SK-N-SH treated with all-trans-retinoic acid at 6 μM for 48 hours (cell line): ENCODE results near the gene METTL21A.

Source experiments
- ATAC-seq: fragments of 200-7000 bp; cut with Tn5 transposase; 3 replicates; pipeline ENCODE4 v1.9.1; 2020; ENCODE audit warnings: mild to moderate bottlenecking, moderate library complexity
- ARNTL ChIP-seq: fragments of 450-650 bp; formaldehyde crosslinking; IDR thresholded peaks from 2 replicates; pipeline ENCODE4 v1.5.0; 2020; ENCODE audit warnings: low read depth, mild to moderate bottlenecking, moderate library complexity, borderline replicate concordance
- BACH2 ChIP-seq: fragments of 250-450 bp; sonication (Bioruptor Pico); IDR thresholded peaks from 2 replicates; pipeline ENCODE4 v1.9.0; 2021; ENCODE audit warnings: mild to moderate bottlenecking, borderline replicate concordance
- CREB5 ChIP-seq: fragments of 250-450 bp; sonication (Bioruptor Pico); IDR thresholded peaks from 2 replicates; pipeline ENCODE4 v1.5.1; 2020; ENCODE audit warnings: low read depth, mild to moderate bottlenecking, moderate library complexity
- CSDC2 ChIP-seq: fragments of 250-450 bp; sonication (Bioruptor Pico); IDR thresholded peaks from 2 replicates; pipeline ENCODE4 v1.5.0; 2020; ENCODE audit warnings: mild to moderate bottlenecking, moderate library complexity
- CSRNP3 ChIP-seq: fragments of 250-450 bp; sonication (Bioruptor Pico); IDR thresholded peaks from 2 replicates; pipeline ENCODE4 v1.5.1; 2021; ENCODE audit warnings: mild to moderate bottlenecking, moderate library complexity
- ESRRG ChIP-seq: fragments of 250-450 bp; sonication (Bioruptor Pico); IDR thresholded peaks from 2 replicates; pipeline ENCODE4 v1.6.1; 2021; ENCODE audit warnings: mild to moderate bottlenecking
- GLIS3 ChIP-seq: fragments of 250-450 bp; sonication (Bioruptor Pico); IDR thresholded peaks from 2 replicates; pipeline ENCODE4 v1.5.0; 2020; ENCODE audit warnings: mild to moderate bottlenecking, moderate library complexity
- ISL1 ChIP-seq: fragments of 250-450 bp; sonication (Bioruptor Pico); IDR thresholded peaks from 2 replicates; pipeline ENCODE4 v2.1.2; 2022; ENCODE audit warnings: mild to moderate bottlenecking, moderate library complexity
- OSR1 ChIP-seq: fragments of 250-450 bp; sonication (Bioruptor Pico); IDR thresholded peaks from 2 replicates; pipeline ENCODE4 v1.8.0; 2022; ENCODE audit warnings: moderate library complexity, mild to moderate bottlenecking, inconsistent platforms
- PATZ1 ChIP-seq: fragments of 250-450 bp; sonication (Bioruptor Pico); IDR thresholded peaks from 2 replicates; pipeline ENCODE4 v1.8.0; 2020; ENCODE audit warnings: mild to moderate bottlenecking, moderate library complexity, borderline replicate concordance
- POU6F1 ChIP-seq: fragments of 250-450 bp; sonication (Bioruptor Pico); IDR thresholded peaks from 2 replicates; pipeline ENCODE4 v1.8.0; 2021; ENCODE audit warnings: low read depth, mild to moderate bottlenecking, moderate library complexity, borderline replicate concordance
- PPARA ChIP-seq: fragments of 250-450 bp; sonication (Bioruptor Pico); IDR thresholded peaks from 2 replicates; pipeline ENCODE4 v1.5.0; 2020; ENCODE audit warnings: mild to moderate bottlenecking, borderline replicate concordance
- RARB ChIP-seq: fragments of 250-450 bp; sonication (Bioruptor Pico); IDR thresholded peaks from 2 replicates; pipeline ENCODE4 v1.8.0; 2021; ENCODE audit warnings: mild to moderate bottlenecking, moderate library complexity
- SNAI2 ChIP-seq: fragments of 250-450 bp; sonication (Bioruptor Pico); IDR thresholded peaks from 2 replicates; pipeline ENCODE4 v1.5.0; 2020; ENCODE audit warnings: mild to moderate bottlenecking, moderate library complexity
- TCF4 ChIP-seq: fragments of 250-450 bp; sonication (Bioruptor Pico); IDR thresholded peaks from 2 replicates; pipeline ENCODE4 v1.8.0; 2021; ENCODE audit warnings: mild to moderate bottlenecking, moderate library complexity, borderline replicate concordance
- TSHZ2 ChIP-seq: fragments of 250-450 bp; sonication (Bioruptor Pico); IDR thresholded peaks from 2 replicates; pipeline ENCODE4 v1.5.0; 2020; ENCODE audit warnings: mild to moderate bottlenecking, moderate library complexity
- ZC3H10 ChIP-seq: fragments of 250-450 bp; sonication (Bioruptor Pico); IDR thresholded peaks from 2 replicates; pipeline ENCODE4 v1.5.1; 2021; ENCODE audit warnings: mild to moderate bottlenecking, moderate library complexity
- ZFP3 ChIP-seq: fragments of 250-450 bp; sonication (Bioruptor Pico); IDR thresholded peaks from 2 replicates; pipeline ENCODE4 v1.5.0; 2020; ENCODE audit warnings: mild to moderate bottlenecking, moderate library complexity
- ZFP30 ChIP-seq: fragments of 450-650 bp; formaldehyde crosslinking; IDR thresholded peaks from 2 replicates; pipeline ENCODE4 v1.5.0; 2022; ENCODE audit warnings: mild to moderate bottlenecking, moderate library complexity
- ZNF565 ChIP-seq: fragments of 450-650 bp; formaldehyde crosslinking; conservative IDR thresholded peaks from 2 replicates; pipeline ENCODE4 v1.5.0; 2020; ENCODE audit warnings: low read depth, mild to moderate bottlenecking, moderate library complexity
- ZNF70 ChIP-seq: fragments of 450-650 bp; formaldehyde crosslinking; IDR thresholded peaks from 2 replicates; pipeline ENCODE4 v1.5.0; 2020; ENCODE audit warnings: mild to moderate bottlenecking, moderate library complexity
- ZNF8 ChIP-seq: fragments of 450-650 bp; formaldehyde crosslinking; IDR thresholded peaks from 2 replicates; pipeline ENCODE4 v1.5.0; 2020; ENCODE audit warnings: mild to moderate bottlenecking, moderate library complexity

The METTL21A gene

GRCh38 chr2:207614824-207615223, 10.4 kb downstream of the METTL21A start (continued):
- TF ChIP-seq POU6F1 (CRISPR knock-in tag) (no peak), PATZ1 (CRISPR knock-in tag) (no peak), TCF4 (CRISPR knock-in tag) (no peak), RARB (no peak), PPARA (CRISPR knock-in tag) (no peak), GLIS3 (no peak), ZFP3 (CRISPR knock-in tag) (no peak), ZFP30 (CRISPR knock-in tag) (no peak), CSDC2 (CRISPR knock-in tag) (no peak)

GRCh38 chr2:207612714-207613113, 12.5 kb downstream of the METTL21A start:
- TF ChIP-seq OSR1 (no peak), ZNF565 (no peak), ZNF70 (no peak), ZFP3 (CRISPR knock-in tag) (no peak), GLIS3 (no peak), ZC3H10 (CRISPR knock-in tag) (no peak), CSRNP3 (no peak), TSHZ2 (CRISPR knock-in tag) (no peak), CREB5 (CRISPR knock-in tag) (no peak), ARNTL (CRISPR knock-in tag) (no peak), ZNF8 (no peak), POU6F1 (CRISPR knock-in tag) (no peak), ISL1 (CRISPR knock-in tag) (no peak)
- ATAC-seq: no peak

- ATAC-seq: no peak
- TF ChIP-seq ESRRG (CRISPR knock-in tag): no peak
- TF ChIP-seq POU6F1 (CRISPR knock-in tag): no peak
- no peak for TF ChIP-seq PPARA (CRISPR knock-in tag)
- TF ChIP-seq CREB5 (CRISPR knock-in tag): no peak
- TF ChIP-seq ZNF565: no peak
- TF ChIP-seq GLIS3: no peak
- no peak for TF ChIP-seq ZNF70
- no peak for TF ChIP-seq SNAI2 (CRISPR knock-in tag)
- TF ChIP-seq CSDC2 (CRISPR knock-in tag): no peak
- no peak for TF ChIP-seq BACH2 (CRISPR knock-in tag)
- TF ChIP-seq ZFP3 (CRISPR knock-in tag): no peak
These were observed 18.4 kb downstream of the METTL21A start for GRCh38 chr2:207606829-207607228.
